CD14-positive monocyte (primary cell): ENCODE results near the gene DEF6. TPM values are rescaled to one million over a fixed set of nuclear protein-coding genes. Genes with fewer than 3 reads are reported as not detected.

Experiments used
- DNase-seq, 3 donors: peaks; one replicate each; pipeline ENCODE4 v3.0.0-alpha.2; 2011 to 2022
- H2AFZ ChIP-seq: 2 replicates; pipeline ENCODE4 v1.6.0; 2012; ENCODE audit warnings: mild to moderate bottlenecking, low read depth, low read length, inconsistent platforms; ENCODE audit not compliant: insufficient read depth, poor library complexity, severe bottlenecking
- H3K27ac ChIP-seq, 2 donors: 1 replicate in 1 of 2; 2 replicates in 1 of 2; pipeline ENCODE4 v1.5.1; 2012 to 2013; ENCODE audit warnings: low read length in 2 of 2, control low read depth in 1 of 2, inconsistent platforms in 1 of 2, low read depth in 1 of 2, mild to moderate bottlenecking in 1 of 2
- H3K27me3 ChIP-seq, 2 donors: one replicate each; pipeline versions ENCODE4 v1.6.0 to v1.6.1; 2011 to 2013; ENCODE audit warnings: low read length in 2 of 2; ENCODE audit not compliant: control insufficient read depth in 2 of 2, insufficient read depth in 2 of 2
- H3K36me3 ChIP-seq, 2 donors: replicated peaks in 1 of 2; 1 replicate in 1 of 2; 2 replicates in 1 of 2; pipeline versions ENCODE4 v1.5.1 to v1.6.1; 2012 to 2013; ENCODE audit warnings: low read length in 2 of 2, control low read depth in 1 of 2, inconsistent platforms in 1 of 2, mild to moderate bottlenecking in 1 of 2; ENCODE audit not compliant: insufficient read depth in 2 of 2, control insufficient read depth in 1 of 2
- H3K4me1 ChIP-seq, 2 donors: 1 replicate in 1 of 2; 2 replicates in 1 of 2; pipeline versions ENCODE4 v1.5.1 to v1.6.1; 2012 to 2013; ENCODE audit warnings: low read length in 2 of 2, control low read depth in 1 of 2, inconsistent platforms in 1 of 2, mild to moderate bottlenecking in 1 of 2, moderate library complexity in 1 of 2; ENCODE audit not compliant: insufficient read depth in 2 of 2, control insufficient read depth in 1 of 2
- H3K4me2 ChIP-seq: replicated peaks from 2 replicates; pipeline ENCODE3; 2012; ENCODE audit warnings: low read length, moderate library complexity, mild to moderate bottlenecking; ENCODE audit not compliant: poor library complexity, severe bottlenecking; ENCODE audit errors: extremely low read depth
- H3K4me3 ChIP-seq, 3 experiments: fragments of 200-600 bp in 1 of 3; sonication (generic) in 1 of 3; replicated peaks in 1 of 3; 1 replicate in 2 of 3; 2 replicates in 1 of 3; pipeline ENCODE4 v1.5.1; 2011 to 2013; ENCODE audit warnings: low read length in 3 of 3, mild to moderate bottlenecking in 3 of 3, control low read depth in 2 of 3, low read depth in 2 of 3, inconsistent platforms in 1 of 3, moderate library complexity in 1 of 3
- H3K79me2 ChIP-seq: 2 replicates; pipeline ENCODE4 v1.6.0; 2012; ENCODE audit warnings: mild to moderate bottlenecking, control low read depth, inconsistent platforms, low read length, moderate library complexity; ENCODE audit not compliant: insufficient read depth
- H3K9ac ChIP-seq: 2 replicates; pipeline ENCODE4 v1.6.0; 2017; ENCODE audit warnings: low read length, mild to moderate bottlenecking; ENCODE audit not compliant: insufficient read depth, poor library complexity, severe bottlenecking
- H3K9me3 ChIP-seq, 2 donors: replicated peaks in 1 of 2; 1 replicate in 1 of 2; 2 replicates in 1 of 2; pipeline versions ENCODE4 v1.5.1 to v1.6.1; 2012 to 2013; ENCODE audit warnings: low read length in 2 of 2, control low read depth in 1 of 2; ENCODE audit not compliant: control insufficient read depth in 1 of 2, insufficient read depth in 1 of 2
- H4K20me1 ChIP-seq: 2 replicates; pipeline ENCODE4 v1.6.0; 2012; ENCODE audit warnings: mild to moderate bottlenecking, low read length, control low read depth, moderate library complexity; ENCODE audit not compliant: insufficient read depth
- H3K27ac Mint-ChIP-seq, 7 donors: one replicate each; pipeline ENCODE4 v1.8.0; 2020; ENCODE audit warnings: mild to moderate bottlenecking in 7 of 7, mixed read lengths in 7 of 7, moderate library complexity in 6 of 7, inconsistent platforms in 2 of 7
- H3K27me3 Mint-ChIP-seq, 3 donors: one replicate each; pipeline ENCODE4 v1.8.0; 2021 to 2022; ENCODE audit warnings: low read depth in 3 of 3, mild to moderate bottlenecking in 3 of 3, mixed read lengths in 3 of 3, moderate library complexity in 3 of 3, inconsistent platforms in 1 of 3
- H3K36me3 Mint-ChIP-seq, 2 donors: one replicate each; pipeline ENCODE4 v1.8.0; 2020; ENCODE audit warnings: mixed read lengths in 2 of 2, inconsistent platforms in 1 of 2, mild to moderate bottlenecking in 1 of 2
- H3K4me1 Mint-ChIP-seq: one replicate; pipeline ENCODE4 v1.8.0; 2020; ENCODE audit warnings: mild to moderate bottlenecking, mixed read lengths
- H3K4me3 Mint-ChIP-seq, 2 donors: one replicate each; pipeline ENCODE4 v1.8.0; 2020; ENCODE audit warnings: mild to moderate bottlenecking in 2 of 2, mixed read lengths in 2 of 2, moderate library complexity in 1 of 2
- H3K9me3 Mint-ChIP-seq, 7 donors: one replicate each; pipeline ENCODE4 v1.8.0; 2020 to 2022; ENCODE audit warnings: mixed read lengths in 7 of 7, mild to moderate bottlenecking in 6 of 7, moderate library complexity in 6 of 7, inconsistent platforms in 2 of 7
- CTCF ChIP-seq: fragments of 200-600 bp; IDR thresholded peaks from one replicate; pipeline ENCODE4 v1.8.0; 2022; ENCODE audit warnings: antibody characterized with exemption, mild to moderate bottlenecking
- WGBS: methylation state at CpG from one replicate; pipeline ENCODE4 v1.1.5; 2013; ENCODE audit warnings: missing lambda C conversion rate; ENCODE audit not compliant: insufficient coverage; 5-methylcytosine and 5-hydroxymethylcytosine counted together
- intact Hi-C, 2 donors: fragments of 100-400 bp; cut with micrococcal nuclease; formaldehyde crosslinking; loops; one replicate each; pipeline versions ENCODE4 v1.15.0 to v1.15.1; 2023
- polyA plus RNA-seq, 3 donors: library from polyadenylated mRNA; depleted of rRNA in 1 of 3; unstranded in 2 of 3; stranded (reverse) in 1 of 3; fragments of 300-500 nt in 2 of 3; fragments of >200 nt in 1 of 3; fragmentation: Illumina TruSeq in 2 of 3; gene quantifications; 1 replicate in 2 of 3; 2 replicates in 1 of 3; pipeline ENCODE4 v1.2.3, GENCODE V29; 2012 to 2021

DEF6 gene
- polyA plus RNA-seq, 3 donors = 41.2 to 110 (median 59.3) TPM

- Histone ChIP-seq H3K4me3 (no peak overlapping the region), H3K9me3 (no peaks in the 10 kb centered on the region), H3K4me2 (peak overlapping the region; percentile 17), H3K4me1 (peaks cover 18 to 31% of the 10 kb centered on the region in 2 donors), H2AFZ (no peak overlapping the region), H3K36me3 (peaks cover 2 to 10% of the 10 kb centered on the region in 2 donors), H3K79me2 (peaks cover 2% of the 10 kb centered on the region), H4K20me1 (peaks cover 74% of the 10 kb centered on the region), H3K9ac (no peak overlapping the region), H3K27ac (no peak overlapping the region), H3K27me3 (peaks cover 0 to 7% of the 10 kb centered on the region in 2 donors)
- DNase-seq = peak; percentile 42 to 72 (median 66)
- Mint-ChIP-seq H3K36me3 (peaks cover 66 to 68% of the 10 kb centered on the region in 2 donors), H3K27ac (peak overlapping the region in 6 of 7 donors; percentile 57 to 76 (median 68)), H3K9me3 (peaks cover 0 to 2% (median 0%) of the 10 kb centered on the region in 7 donors), H3K4me3 (peak overlapping the region; percentile 7 to 27), H3K4me1 (peaks cover 38% of the 10 kb centered on the region), H3K27me3 (peaks cover 14 to 20% (median 17%) of the 10 kb centered on the region in 3 donors)
- 16% methylated on average over 9 of the region's 10 CpGs for WGBS
- intact Hi-C loops = no loop called here
- TF ChIP-seq CTCF = no peak
Measured at GRCh38 chr6:35363293-35363750, 65.7 kb downstream of the DEF6 start.

GRCh38 chr6:35365594-35366203 lies 68.1 kb downstream of the DEF6 start:
- Histone ChIP-seq H4K20me1 (peaks cover 52% of the 10 kb centered on the region), H3K36me3 (peaks cover 0 to 4% of the 10 kb centered on the region in 2 donors), H3K4me3 (no peak overlapping the region), H3K9ac (no peak overlapping the region), H3K27me3 (peaks cover 0 to 7% of the 10 kb centered on the region in 2 donors), H3K27ac (no peak overlapping the region), H2AFZ (no peak overlapping the region), H3K79me2 (peaks cover 4% of the 10 kb centered on the region), H3K4me1 (peaks cover 42 to 48% of the 10 kb centered on the region in 2 donors), H3K4me2 (no peak overlapping the region), H3K9me3 (no peaks in the 10 kb centered on the region)
- H3K27ac Mint-ChIP-seq = no peak overlapping the region
- no CpG with 5 or more reads among the region's 6 CpGs for WGBS
- peaks cover 55% of the 10 kb centered on the region for H3K4me1 Mint-ChIP-seq
- peaks cover 0 to 2% (median 0%) of the 10 kb centered on the region in 7 donors for H3K9me3 Mint-ChIP-seq
- intact Hi-C loops = no loop called here
- peak overlapping the region in 1 of 2 donors; percentile 0 for H3K4me3 Mint-ChIP-seq
- peaks cover 48% of the 10 kb centered on the region in 2 donors for H3K36me3 Mint-ChIP-seq
- no peak for TF ChIP-seq CTCF
- H3K27me3 Mint-ChIP-seq = peaks cover 11 to 18% (median 14%) of the 10 kb centered on the region in 3 donors
- DNase-seq = no peak
